RWPE2 (cell line): ENCODE measurements around the gene LYST.

Experiments
- ATAC-seq: fragments of 200-7000 bp; cut with Tn5 transposase; 3 replicates; pipeline ENCODE4 v1.9.1; 2021; ENCODE audit warnings: low read depth
- DNase-seq: peaks from one replicate; pipeline ENCODE4 v3.0.0-alpha.2; 2020; ENCODE audit warnings: low spot score
- H3K27ac ChIP-seq: fragments of 450-650 bp; 2 replicates; pipeline ENCODE4 v1.5.1; 2017; ENCODE audit warnings: mild to moderate bottlenecking; ENCODE audit not compliant: poor library complexity, severe bottlenecking
- H3K27me3 ChIP-seq: fragments of 250-450 bp; sonication (Bioruptor Pico); 2 replicates; pipeline ENCODE4 v1.5.1; 2021; ENCODE audit warnings: mild to moderate bottlenecking, moderate library complexity; ENCODE audit not compliant: insufficient read depth, poor library complexity, severe bottlenecking
- H3K36me3 ChIP-seq: fragments of 250-450 bp; sonication (Bioruptor Pico); 2 replicates; pipeline ENCODE4 v1.5.1; 2020; ENCODE audit warnings: low read depth, mild to moderate bottlenecking, moderate library complexity
- H3K4me1 ChIP-seq: fragments of 250-450 bp; sonication (Bioruptor Pico); 2 replicates; pipeline ENCODE4 v1.5.1; 2021; ENCODE audit warnings: mild to moderate bottlenecking, moderate library complexity; ENCODE audit not compliant: insufficient read depth, poor library complexity, severe bottlenecking
- H3K4me3 ChIP-seq: fragments of 250-450 bp; sonication (Bioruptor Pico); 2 replicates; pipeline ENCODE4 v1.5.1; 2021; ENCODE audit warnings: mild to moderate bottlenecking, moderate library complexity; ENCODE audit not compliant: severe bottlenecking
- H3K9me3 ChIP-seq: fragments of 250-450 bp; sonication (Bioruptor Pico); 2 replicates; pipeline ENCODE4 v1.5.1; 2021; ENCODE audit warnings: mild to moderate bottlenecking, moderate library complexity; ENCODE audit not compliant: severe bottlenecking
- CTCF ChIP-seq: fragments of 450-650 bp; IDR thresholded peaks from one replicate; pipeline ENCODE4 v1.5.1; 2017; ENCODE audit warnings: mild to moderate bottlenecking, moderate library complexity; ENCODE audit not compliant: poor library complexity, severe bottlenecking

LYST gene

DNA sequence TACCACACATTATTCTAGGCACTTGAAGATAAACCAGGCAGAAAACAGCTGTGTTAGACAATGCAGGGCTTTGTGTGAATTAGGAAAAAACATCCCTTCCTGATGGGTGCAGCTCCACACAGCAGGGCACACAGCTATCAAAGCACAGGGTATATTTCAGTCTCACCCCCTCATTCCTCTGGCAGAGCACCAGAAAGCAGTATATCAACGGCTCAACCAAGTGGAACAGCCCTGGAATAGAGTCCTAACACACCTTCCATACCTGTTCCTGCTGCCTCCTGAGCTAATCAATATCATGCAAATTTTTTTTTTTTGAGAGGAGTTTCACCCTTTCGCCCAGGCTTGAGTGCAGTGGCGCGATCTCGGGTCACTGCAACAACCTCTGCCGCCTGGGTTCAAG lies 32.1 kb downstream of the LYST start:
- ATAC-seq (no peak), DNase-seq (no peak)
- no peaks in the 10 kb centered on the region for H3K4me1 ChIP-seq
- H3K9me3 ChIP-seq: no peaks in the 10 kb centered on the region
- no peaks in the 10 kb centered on the region for H3K27me3 ChIP-seq
- no peak overlapping the region for H3K4me3 ChIP-seq
- TF ChIP-seq CTCF: no peak
- H3K27ac ChIP-seq: no peak overlapping the region
- H3K36me3 ChIP-seq: peaks cover 11% of the 10 kb centered on the region; the same call in 1 of the 2 replicates

- no peak for TF ChIP-seq CTCF
These were observed 34.7 kb downstream of the LYST start for GRCh38 chr1:235832011-235832410.

DNA sequence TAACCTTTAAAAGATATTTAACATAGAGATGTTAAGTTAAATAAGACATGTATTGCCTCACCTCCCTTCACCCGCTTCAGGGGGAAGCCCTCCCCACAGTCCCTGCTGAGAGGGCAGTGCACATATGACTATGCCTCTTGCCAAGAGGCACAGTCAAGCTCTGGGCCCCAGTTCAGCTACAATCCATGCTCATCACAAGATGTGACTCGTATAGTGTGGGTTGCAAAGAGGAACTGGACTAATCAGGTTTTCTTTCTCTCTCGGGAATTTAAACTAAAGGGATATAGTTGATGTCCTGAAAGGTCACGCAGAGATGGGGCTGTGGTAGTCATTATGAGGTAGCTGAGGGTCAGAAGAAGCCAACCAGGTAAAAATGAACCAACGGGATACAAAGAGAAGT lies 35.6 kb downstream of the LYST start:
- Histone ChIP-seq H3K36me3 (peaks cover 22% of the 10 kb centered on the region), H3K27ac (no peak overlapping the region), H3K27me3 (no peaks in the 10 kb centered on the region), H3K4me3 (no peak overlapping the region), H3K9me3 (no peaks in the 10 kb centered on the region), H3K4me1 (no peaks in the 10 kb centered on the region)
- DNase-seq (no peak), ATAC-seq (no peak; the same call in 2 of the 3 replicates)
- TF ChIP-seq CTCF: no peak

More at GRCh38 chr1:235832011-235832410, 34.7 kb downstream of the LYST start:
- Histone ChIP-seq H3K4me1 (no peaks in the 10 kb centered on the region), H3K27me3 (no peaks in the 10 kb centered on the region), H3K4me3 (no peak overlapping the region), H3K36me3 (peaks cover 22% of the 10 kb centered on the region), H3K27ac (no peak overlapping the region), H3K9me3 (no peaks in the 10 kb centered on the region)
- ATAC-seq (no peak), DNase-seq (no peak)

DNA sequence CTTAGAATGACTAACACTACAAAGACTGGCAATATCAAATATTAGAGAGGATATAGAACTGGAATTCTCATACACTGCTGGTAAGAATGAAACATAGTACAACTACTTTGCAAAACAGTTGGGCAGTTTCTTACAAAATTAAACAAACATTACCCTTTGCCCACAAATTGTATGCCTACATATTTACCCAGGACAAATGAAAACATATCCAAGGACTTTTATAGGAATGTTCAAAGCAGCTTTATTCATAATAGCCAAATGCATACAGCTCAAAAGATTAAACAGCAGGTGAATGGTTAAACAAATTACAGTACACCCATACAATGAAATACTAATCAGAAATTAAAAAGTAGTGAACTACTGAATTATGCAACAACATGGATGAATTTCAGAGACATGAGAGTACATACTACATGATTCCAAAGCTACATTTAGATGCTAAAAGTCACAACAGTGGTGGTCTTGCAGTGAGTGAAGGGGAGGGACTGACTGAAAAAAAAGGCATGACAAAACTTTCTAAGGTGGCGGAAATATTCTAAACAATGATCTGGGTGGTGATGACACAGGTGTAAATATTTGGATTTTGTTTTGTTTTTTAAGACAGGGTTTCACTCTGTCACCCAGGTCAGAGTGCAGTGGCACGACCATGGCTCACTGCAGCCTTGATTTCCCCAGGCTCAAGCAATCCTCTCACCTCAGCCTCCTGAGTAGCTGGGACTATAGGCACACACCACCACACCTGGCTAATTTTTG lies 40.4 kb downstream of the LYST start:
- TF ChIP-seq CTCF: no peak
- Histone ChIP-seq H3K27ac (no peak overlapping the region), H3K4me3 (no peak overlapping the region), H3K4me1 (no peaks in the 10 kb centered on the region), H3K9me3 (no peaks in the 10 kb centered on the region), H3K36me3 (peaks cover 15% of the 10 kb centered on the region), H3K27me3 (no peaks in the 10 kb centered on the region)
- DNase-seq (no peak), ATAC-seq (no peak)

GRCh38 chr1:235825229-235825628 lies 41.5 kb downstream of the LYST start:
- H3K27me3 ChIP-seq: no peaks in the 10 kb centered on the region
- H3K27ac ChIP-seq: no peak overlapping the region
- H3K4me1 ChIP-seq: no peaks in the 10 kb centered on the region
- H3K36me3 ChIP-seq: peaks cover 12% of the 10 kb centered on the region
- DNase-seq: no peak
- no peak for ATAC-seq
- no peak for TF ChIP-seq CTCF
- H3K4me3 ChIP-seq: no peak overlapping the region
- no peaks in the 10 kb centered on the region for H3K9me3 ChIP-seq
